H1 (cell line): ENCODE data around the gene AGAP1. TPM values are rescaled to one million over a fixed set of nuclear protein-coding genes. Genes with fewer than 3 reads are reported as not detected.

ENCODE experiments used
- CTCF ChIA-PET: fragments of 300-600 bp; sonication (Branson Sonifier 250); formaldehyde crosslinking; loops from one replicate; lab custom pipeline; 2021; ENCODE audit not compliant: partially characterized antibody; lab: Charles Lee
- POLR2A ChIA-PET: fragments of 300-600 bp; sonication (Branson Sonifier 250); formaldehyde crosslinking; loops from one replicate; lab custom pipeline; 2021; ENCODE audit warnings: inconsistent platforms; ENCODE audit not compliant: partially characterized antibody; lab: Charles Lee
- DNase-seq, 2 experiments: peaks; one replicate each; pipeline versions ENCODE4 v3.0.0 to v3.0.0-alpha.2; 2010 to 2022; ENCODE audit warnings: low spot score in 2 of 2, low read depth in 1 of 2, mixed read lengths in 1 of 2
- FAIRE-seq: peaks from 2 replicates; lab custom pipeline; 2011; peaks lifted over from hg19 to GRCh38; lab: Jason Lieb, UNC
- H2AFZ ChIP-seq: 2 replicates; pipeline ENCODE4 v1.8.1; 2012; ENCODE audit warnings: low read length, inconsistent platforms
- H2AK5ac ChIP-seq: 2 replicates; pipeline ENCODE4 v1.6.1; 2013; ENCODE audit warnings: low read depth, low read length
- H2BK120ac ChIP-seq: replicated peaks from 2 replicates; pipeline ENCODE3; 2013; ENCODE audit warnings: low read depth, low read length, inconsistent platforms
- H2BK12ac ChIP-seq: 2 replicates; pipeline ENCODE4 v1.6.1; 2013; ENCODE audit warnings: low read depth, low read length
- H2BK15ac ChIP-seq: 2 replicates; pipeline ENCODE4 v1.6.1; 2013; ENCODE audit warnings: low read length
- H2BK20ac ChIP-seq: 2 replicates; pipeline ENCODE4 v1.6.1; 2013; ENCODE audit warnings: low read length
- H2BK5ac ChIP-seq: 2 replicates; pipeline ENCODE4 v1.6.1; 2013; ENCODE audit warnings: low read depth, low read length
- H3K14ac ChIP-seq: 2 replicates; pipeline ENCODE4 v1.6.1; 2013; ENCODE audit warnings: inconsistent platforms; ENCODE audit not compliant: insufficient read length
- H3K18ac ChIP-seq: 2 replicates; pipeline ENCODE4 v1.6.1; 2013; ENCODE audit warnings: low read length; ENCODE audit errors: extremely low read depth
- H3K23ac ChIP-seq: 2 replicates; pipeline ENCODE4 v1.6.1; 2013; ENCODE audit warnings: inconsistent platforms; ENCODE audit not compliant: insufficient read length
- H3K23me2 ChIP-seq: 2 replicates; pipeline ENCODE4 v1.6.1; 2013; ENCODE audit warnings: low read depth, low read length
- H3K27ac ChIP-seq: 2 replicates; pipeline ENCODE4 v1.6.1; 2011; ENCODE audit warnings: low read depth, low read length, inconsistent platforms
- H3K27me3 ChIP-seq, 4 experiments: replicated peaks in 1 of 4; 1 replicate in 1 of 4; 2 replicates in 3 of 4; pipeline versions ENCODE4 v1.6.1 to v1.8.1; 2011 to 2013; ENCODE audit warnings: low read length in 3 of 4, mild to moderate bottlenecking in 3 of 4, inconsistent platforms in 2 of 4, mixed read lengths in 2 of 4, moderate library complexity in 1 of 4; ENCODE audit not compliant: control insufficient read depth in 3 of 4, insufficient read depth in 3 of 4; ENCODE audit errors: extremely low read depth in 1 of 4
- H3K36me3 ChIP-seq, 4 experiments: 2 replicates each; pipeline versions ENCODE4 v1.6.1 to v1.8.1; 2011 to 2013; ENCODE audit warnings: mild to moderate bottlenecking in 4 of 4, low read length in 3 of 4, moderate library complexity in 2 of 4, control low read depth in 1 of 4, inconsistent platforms in 1 of 4; ENCODE audit not compliant: insufficient read depth in 4 of 4, control insufficient read depth in 2 of 4
- H3K4ac ChIP-seq: replicated peaks from 2 replicates; pipeline ENCODE3; 2013; ENCODE audit warnings: low read length, low read depth, mixed read lengths, inconsistent platforms; ENCODE audit not compliant: insufficient read length
- H3K4me1 ChIP-seq, 4 experiments: replicated peaks in 1 of 4; 1 replicate in 1 of 4; 2 replicates in 3 of 4; pipeline versions ENCODE4 v1.6.1 to v1.8.1; 2011 to 2013; ENCODE audit warnings: low read length in 3 of 4, inconsistent platforms in 2 of 4, mixed read lengths in 1 of 4; ENCODE audit not compliant: insufficient read depth in 4 of 4, control insufficient read depth in 3 of 4
- H3K4me2 ChIP-seq, 2 experiments: 2 replicates each; pipeline versions ENCODE4 v1.6.1 to v1.8.1; 2011 to 2013; ENCODE audit warnings: low read depth in 2 of 2, low read length in 2 of 2, control low read depth in 1 of 2, inconsistent platforms in 1 of 2, mild to moderate bottlenecking in 1 of 2; ENCODE audit not compliant: insufficient read depth in 1 of 2
- H3K4me3 ChIP-seq, 4 experiments: fragments of 200-600, 300-600 bp in 1 of 4; sonication (generic), shearing (Covaris generic), sonication (Bioruptor Twin) in 1 of 4; 2 replicates each; pipeline versions ENCODE4 v1.5.1 to v1.8.1; 2011 to 2016; ENCODE audit warnings: low read length in 4 of 4, low read depth in 3 of 4, control low read depth in 2 of 4, inconsistent platforms in 2 of 4, mild to moderate bottlenecking in 2 of 4, mixed read lengths in 1 of 4, moderate library complexity in 1 of 4; ENCODE audit not compliant: insufficient read depth in 2 of 4; ENCODE audit errors: extremely low read depth in 1 of 4
- H3K56ac ChIP-seq: replicated peaks from 2 replicates; pipeline ENCODE3; 2013; ENCODE audit warnings: low read depth, mild to moderate bottlenecking, mixed read lengths, low read length, inconsistent platforms; ENCODE audit not compliant: insufficient read length
- H3K79me1 ChIP-seq: 2 replicates; pipeline ENCODE4 v1.6.1; 2013; ENCODE audit warnings: low read depth, low read length, control low read depth
- H3K79me2 ChIP-seq, 2 experiments: 2 replicates each; pipeline versions ENCODE4 v1.6.1 to v1.8.1; 2012 to 2013; ENCODE audit warnings: low read length in 2 of 2, mild to moderate bottlenecking in 2 of 2, inconsistent platforms in 1 of 2; ENCODE audit not compliant: insufficient read depth in 2 of 2, control insufficient read depth in 1 of 2
- H3K9ac ChIP-seq, 4 experiments: replicated peaks in 1 of 4; 1 replicate in 1 of 4; 2 replicates in 3 of 4; pipeline versions ENCODE4 v1.6.1 to v1.8.1; 2011 to 2013; ENCODE audit warnings: low read depth in 3 of 4, low read length in 3 of 4, control low read depth in 2 of 4, mild to moderate bottlenecking in 2 of 4, moderate library complexity in 2 of 4, inconsistent platforms in 1 of 4; ENCODE audit errors: extremely low read depth in 1 of 4
- H3K9me3 ChIP-seq, 2 experiments: 2 replicates each; pipeline versions ENCODE4 v1.6.1 to v1.8.1; 2012 to 2013; ENCODE audit warnings: mild to moderate bottlenecking in 2 of 2, moderate library complexity in 2 of 2, control low read depth in 1 of 2, inconsistent platforms in 1 of 2, low read depth in 1 of 2, low read length in 1 of 2, mixed read lengths in 1 of 2; ENCODE audit not compliant: insufficient read depth in 2 of 2
- H4K20me1 ChIP-seq, 2 experiments: replicated peaks in 1 of 2; 2 replicates each; pipeline versions ENCODE3 to v1.8.1; 2011 to 2013; ENCODE audit warnings: inconsistent platforms in 2 of 2, low read length in 2 of 2, mild to moderate bottlenecking in 1 of 2; ENCODE audit not compliant: insufficient read depth in 2 of 2, control insufficient read depth in 1 of 2
- H4K5ac ChIP-seq: 2 replicates; pipeline ENCODE4 v1.6.1; 2013; ENCODE audit warnings: low read length, low read depth, mixed read lengths, inconsistent platforms; ENCODE audit not compliant: insufficient read length
- H4K8ac ChIP-seq: 2 replicates; pipeline ENCODE4 v1.8.0; 2013; ENCODE audit warnings: mild to moderate bottlenecking, moderate library complexity, low read length, inconsistent platforms; ENCODE audit not compliant: insufficient read depth; ENCODE audit errors: extremely low read depth
- H4K91ac ChIP-seq: replicated peaks from 2 replicates; pipeline ENCODE3; 2013; ENCODE audit warnings: low read length, mixed read lengths, inconsistent platforms; ENCODE audit not compliant: insufficient read length
- BACH1 ChIP-seq: IDR thresholded peaks from 2 replicates; pipeline ENCODE4 v1.6.1; 2012; ENCODE audit warnings: low read length, improper control_type of control experiment
- JUN ChIP-seq: IDR thresholded peaks from 2 replicates; pipeline ENCODE4 v1.6.1; 2011; ENCODE audit warnings: low read depth, mild to moderate bottlenecking, improper control_type of control experiment, low read length
- MAFK ChIP-seq: IDR thresholded peaks from 2 replicates; pipeline ENCODE4 v1.6.1; 2012; ENCODE audit warnings: low read depth, mild to moderate bottlenecking, improper control_type of control experiment, low read length
- NANOG ChIP-seq: IDR thresholded peaks from 2 replicates; pipeline ENCODE4 v1.6.1; 2011; ENCODE audit warnings: low read length, low read depth, mild to moderate bottlenecking, inconsistent platforms; ENCODE audit not compliant: insufficient read depth, poor library complexity, severe bottlenecking
- RBBP5 ChIP-seq: IDR thresholded peaks from 2 replicates; pipeline ENCODE4 v1.7.1; 2012; ENCODE audit warnings: low read depth, mild to moderate bottlenecking, inconsistent platforms, low read length, moderate library complexity, borderline replicate concordance
- SIN3A ChIP-seq, 2 experiments: IDR thresholded peaks in 1 of 2; conservative IDR thresholded peaks in 1 of 2; 2 replicates each; pipeline ENCODE4 v1.6.1; 2011 to 2012; ENCODE audit warnings: low read length in 2 of 2, improper control_type of control experiment in 1 of 2, low read depth in 1 of 2, mild to moderate bottlenecking in 1 of 2
- SUZ12 ChIP-seq: fragments of 200-600 bp; sonication (generic); IDR thresholded peaks from 2 replicates; pipeline ENCODE4 v1.6.1; 2012; ENCODE audit warnings: mild to moderate bottlenecking, inconsistent platforms, low read length, moderate library complexity, mixed read lengths
- TBP ChIP-seq: IDR thresholded peaks from 2 replicates; pipeline ENCODE4 v1.6.1; 2011; ENCODE audit warnings: low read depth, low read length, improper control_type of control experiment
- TEAD4 ChIP-seq: IDR thresholded peaks from 2 replicates; pipeline ENCODE4 v1.6.1; 2012; ENCODE audit warnings: low read depth, low read length, inconsistent platforms, mixed read lengths
- YY1 ChIP-seq: IDR thresholded peaks from 2 replicates; pipeline ENCODE4 v1.6.1; 2011; ENCODE audit warnings: low read depth, mild to moderate bottlenecking, low read length
- WGBS, 2 experiments: shearing (Covaris generic) in 1 of 2; methylation state at CpG; one replicate each; pipeline versions ENCODE4 v1.1.6 to v1.1.7; 2013 to 2015; ENCODE audit warnings: low lambda C conversion rate in 2 of 2, mixed read lengths in 2 of 2, inconsistent platforms in 1 of 2, low coverage in 1 of 2, missing lambda C conversion rate in 1 of 2; ENCODE audit not compliant: insufficient replicate concordance in 2 of 2, insufficient coverage in 1 of 2, insufficient read length in 1 of 2; ENCODE audit errors: extremely low coverage in 1 of 2, missing lambda C conversion rate in 1 of 2; 5-methylcytosine and 5-hydroxymethylcytosine counted together
- polyA plus RNA-seq, 7 experiments: library from polyadenylated mRNA; depleted of rRNA in 3 of 7; stranded (reverse) in 5 of 7; unstranded in 2 of 7; fragments of >200 nt in 5 of 7; fragments of 200-250 nt in 2 of 7; gene quantifications; 1 replicate in 5 of 7; 2 replicates in 1 of 7; 4 replicates in 1 of 7; pipeline versions ENCODE4 v1.2.1 to v1.2.3, GENCODE V29; 2011 to 2013; ENCODE audit warnings: missing spikeins in 2 of 7, mixed read lengths in 2 of 7
- total RNA-seq: library from RNA; stranded (reverse); fragmentation: NEBNext Ultra II Directional; extraction: Animal tissue kit (Norgen Biotek cat#: 25700); gene quantifications from 2 replicates; pipeline ENCODE4 v1.2.1, GENCODE V29; 2021
- TF ChIP-seq, protein P1 (sequence below): IDR thresholded peaks from 2 replicates; pipeline ENCODE4 v1.6.1; 2012; ENCODE audit warnings: inconsistent platforms
- TF ChIP-seq, protein P2 (sequence below): IDR thresholded peaks from 2 replicates; pipeline ENCODE4 v1.6.1; 2011; ENCODE audit warnings: low read length, improper control_type of control experiment

AGAP1 gene
- total and polyA plus RNA-seq, 2 of the 8 experiments (the other 6 are each of a cell fraction or from before 2014, with no cell fraction given) = 18.1 to 39.4 TPM

DNA sequence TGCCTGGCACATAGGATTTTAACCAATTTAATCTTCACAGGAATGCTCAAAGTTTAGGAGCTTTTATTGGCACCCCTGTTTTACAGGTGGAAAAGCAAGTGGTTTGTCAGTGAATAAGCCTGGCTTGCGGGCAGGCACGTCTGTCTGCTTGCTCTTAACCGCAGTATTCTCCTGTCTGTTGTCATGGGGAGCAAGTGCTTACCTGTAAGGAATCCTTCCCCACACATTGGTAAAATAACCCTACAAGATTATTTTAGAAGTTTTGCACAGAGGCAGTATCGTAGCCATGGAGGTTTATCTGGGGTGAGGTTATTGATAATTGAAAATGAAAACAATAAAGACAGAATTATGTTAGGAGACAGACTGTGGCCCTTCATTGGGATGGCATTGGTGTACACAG is 174.9 kb downstream of the AGAP1 start:
- Histone ChIP-seq H3K4me1 (peaks cover 7 to 39% (median 31%) of the 10 kb centered on the region in 4 experiments), H3K79me1 (peaks cover 9% of the 10 kb centered on the region), H3K23me2 (peaks cover 10% of the 10 kb centered on the region), H3K27me3 (peaks cover 0 to 7% (median 3%) of the 10 kb centered on the region in 4 experiments; a peak in 4 of 7 replicates), H3K36me3 (no peaks in the 10 kb centered on the region), H3K18ac (no peak overlapping the region), H3K4me2 (peak overlapping the region; percentile 54 to 89), H3K23ac (no peak overlapping the region), H2BK15ac (no peak overlapping the region), H3K79me2 (peaks cover 0 to 47% of the 10 kb centered on the region in 2 experiments; a peak in 3 of 4 replicates), H3K9me3 (no peaks in the 10 kb centered on the region), H3K27ac (no peak overlapping the region), H3K4me3 (peak overlapping the region in 2 of 4 experiments; percentile 41 to 44; a peak in 2 of 8 replicates), H2BK5ac (no peak overlapping the region), H4K5ac (no peak overlapping the region), H3K56ac (no peak overlapping the region), H4K8ac (no peak overlapping the region), H4K20me1 (peaks cover 15 to 24% of the 10 kb centered on the region in 2 experiments), H2AK5ac (peak overlapping the region; percentile 56; the same call in 1 of the 2 replicates), H2BK120ac (no peak overlapping the region), H2BK12ac (0 out of 2 replicates have a peak overlapping the region, but pooled peaks have one; percentile 0), H2AFZ (no peak overlapping the region), H3K4ac (peak overlapping the region; percentile 6), H4K91ac (no peak overlapping the region), H3K9ac (no peak overlapping the region; a peak in 1 of 7 replicates), H2BK20ac (no peak overlapping the region), H3K14ac (no peak overlapping the region)
- FAIRE-seq (no peak), DNase-seq (no peak)
- ChIA-PET CTCF (interaction anchor here (1.7 kb wide), 1 partner anchor 73 kb away, joined by 8 read pairs; no protein-coding TSS in a partner anchor), POLR2A (no interaction called here)
- WGBS, 2 experiments = 57% methylated on average over 4 of the region's 4 CpGs; no CpG with 5 or more reads in 1 of the 2 experiments
- no peak for TF ChIP-seq BACH1
- TF ChIP-seq TBP = no peak
- no peak for TF ChIP-seq YY1
- TF ChIP-seq SUZ12 = no peak
- TF ChIP-seq MAFK = no peak
- TF ChIP-seq NANOG = no peak
- no peak for TF ChIP-seq SIN3A (conservative IDR thresholded peaks at IDR 0.05 in 1 of 2, IDR thresholded peaks at IDR 0.05 in 1 of 2; ENCODE audit: low read depth in 1 of 2, low read length in 2 of 2)
- no peak for TF ChIP-seq RBBP5
- TF ChIP-seq JUN = no peak
- TF ChIP-seq, protein P1, sequence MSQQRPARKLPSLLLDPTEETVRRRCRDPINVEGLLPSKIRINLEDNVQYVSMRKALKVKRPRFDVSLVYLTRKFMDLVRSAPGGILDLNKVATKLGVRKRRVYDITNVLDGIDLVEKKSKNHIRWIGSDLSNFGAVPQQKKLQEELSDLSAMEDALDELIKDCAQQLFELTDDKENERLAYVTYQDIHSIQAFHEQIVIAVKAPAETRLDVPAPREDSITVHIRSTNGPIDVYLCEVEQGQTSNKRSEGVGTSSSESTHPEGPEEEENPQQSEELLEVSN = no peak
- TF ChIP-seq, protein P2, sequence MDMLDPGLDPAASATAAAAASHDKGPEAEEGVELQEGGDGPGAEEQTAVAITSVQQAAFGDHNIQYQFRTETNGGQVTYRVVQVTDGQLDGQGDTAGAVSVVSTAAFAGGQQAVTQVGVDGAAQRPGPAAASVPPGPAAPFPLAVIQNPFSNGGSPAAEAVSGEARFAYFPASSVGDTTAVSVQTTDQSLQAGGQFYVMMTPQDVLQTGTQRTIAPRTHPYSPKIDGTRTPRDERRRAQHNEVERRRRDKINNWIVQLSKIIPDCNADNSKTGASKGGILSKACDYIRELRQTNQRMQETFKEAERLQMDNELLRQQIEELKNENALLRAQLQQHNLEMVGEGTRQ = no peak
- no peak for TF ChIP-seq TEAD4
